Measurements from ENCODE around the gene UPK3BL2. TPM values are rescaled to one million over a fixed set of nuclear protein-coding genes. Genes with fewer than 3 reads are reported as not detected.
A peak's percentile ranks its signal among the peaks of the same experiment; 100 is the strongest.
"Not testable (repeated sequence)": the region's sequence is repeated elsewhere in the genome, so short reads cannot be mapped to it uniquely, and the experiment has no call there.

UPK3BL2 gene
- 10 to 100 TPM; 52.5 to 84.2 TPM for total RNA-seq
- total RNA-seq = 0 reads per million in 2 donors

- not testable (repeated sequence) for ATAC-seq, H3K27me3 Mint-ChIP-seq
These were observed at the start of gene UPK3BL2 for GRCh38 chr7:102543596-102543995. Gene UPK3BL2 (minus strand): TSS chr7:102543696. CDS start chr7:102543636, 60 bp downstream.

GRCh38 chr7:102592477-102593019, 49.1 kb upstream of the UPK3BL2 start:
- DNase-seq = peak in 2 of 3 donors; percentile 21 to 37
- not testable (repeated sequence) for H3K36me3 Mint-ChIP-seq (ENCODE audit: low read depth); H3K4me3 Mint-ChIP-seq; H3K9me3 ChIP-seq (ENCODE audit: control insufficient read depth, low read length, poor library complexity, severe bottlenecking); H3K4me1 Mint-ChIP-seq; H3K27ac Mint-ChIP-seq; H3K27me3 Mint-ChIP-seq
- peak; percentile 70 for ATAC-seq

More at GRCh38 chr7:102543596-102543995, at the start of gene UPK3BL2:
- H3K4me1 Mint-ChIP-seq; DNase-seq; H3K27ac Mint-ChIP-seq; H3K36me3 Mint-ChIP-seq (ENCODE audit: low read depth); H3K4me3 Mint-ChIP-seq; H3K9me3 ChIP-seq (ENCODE audit: control insufficient read depth, low read length, poor library complexity, severe bottlenecking): not testable (repeated sequence)

GRCh38 chr7:102589857-102590256, 46.4 kb upstream of the UPK3BL2 start:
- ATAC-seq = peak; percentile 60
- not testable (repeated sequence) for H3K36me3 Mint-ChIP-seq (ENCODE audit: low read depth); DNase-seq; H3K4me1 Mint-ChIP-seq; H3K27me3 Mint-ChIP-seq; H3K27ac Mint-ChIP-seq; H3K9me3 ChIP-seq (ENCODE audit: control insufficient read depth, low read length, poor library complexity, severe bottlenecking); H3K4me3 Mint-ChIP-seq

GRCh38 chr7:102583495-102583894, 40.0 kb upstream of the UPK3BL2 start:
- not testable (repeated sequence) for ATAC-seq; DNase-seq; H3K4me3 Mint-ChIP-seq; H3K36me3 Mint-ChIP-seq (ENCODE audit: low read depth); H3K27me3 Mint-ChIP-seq; H3K27ac Mint-ChIP-seq; H3K9me3 ChIP-seq (ENCODE audit: control insufficient read depth, low read length, poor library complexity, severe bottlenecking); H3K4me1 Mint-ChIP-seq

- H3K9me3 ChIP-seq (ENCODE audit: control insufficient read depth, low read length, poor library complexity, severe bottlenecking); DNase-seq; H3K27me3 Mint-ChIP-seq; ATAC-seq; H3K27ac Mint-ChIP-seq; H3K4me1 Mint-ChIP-seq; H3K4me3 Mint-ChIP-seq; H3K36me3 Mint-ChIP-seq (ENCODE audit: low read depth): not testable (repeated sequence)
These were observed 38.2 kb upstream of the UPK3BL2 start for GRCh38 chr7:102581722-102582121.

- ATAC-seq = peak; percentile 16
- H3K9me3 ChIP-seq (ENCODE audit: control insufficient read depth, low read length, poor library complexity, severe bottlenecking); H3K27me3 Mint-ChIP-seq; DNase-seq; H3K4me3 Mint-ChIP-seq; H3K36me3 Mint-ChIP-seq (ENCODE audit: low read depth); H3K27ac Mint-ChIP-seq; H3K4me1 Mint-ChIP-seq: not testable (repeated sequence)
These were observed 35.0 kb upstream of the UPK3BL2 start for GRCh38 chr7:102578486-102578885.

- not testable (repeated sequence) for H3K9me3 ChIP-seq (ENCODE audit: control insufficient read depth, low read length, poor library complexity, severe bottlenecking)
These were observed 34.1 kb upstream of the UPK3BL2 start for GRCh38 chr7:102577315-102578240.

GRCh38 chr7:102576363-102576762, 32.9 kb upstream of the UPK3BL2 start:
- H3K27me3 Mint-ChIP-seq; H3K4me3 Mint-ChIP-seq; H3K36me3 Mint-ChIP-seq (ENCODE audit: low read depth); H3K4me1 Mint-ChIP-seq; H3K27ac Mint-ChIP-seq; ATAC-seq; DNase-seq; H3K9me3 ChIP-seq (ENCODE audit: control insufficient read depth, low read length, poor library complexity, severe bottlenecking): not testable (repeated sequence)

More at GRCh38 chr7:102577315-102578240, 34.1 kb upstream of the UPK3BL2 start:
- not testable (repeated sequence) for H3K27ac Mint-ChIP-seq; DNase-seq; H3K27me3 Mint-ChIP-seq; H3K36me3 Mint-ChIP-seq (ENCODE audit: low read depth); H3K4me1 Mint-ChIP-seq; H3K4me3 Mint-ChIP-seq; ATAC-seq

GRCh38 chr7:102574607-102575006, 31.1 kb upstream of the UPK3BL2 start:
- not testable (repeated sequence) for H3K27me3 Mint-ChIP-seq; H3K9me3 ChIP-seq (ENCODE audit: control insufficient read depth, low read length, poor library complexity, severe bottlenecking); H3K27ac Mint-ChIP-seq; H3K4me3 Mint-ChIP-seq; ATAC-seq; H3K4me1 Mint-ChIP-seq; H3K36me3 Mint-ChIP-seq (ENCODE audit: low read depth); DNase-seq

GRCh38 chr7:102572261-102573239, 29.1 kb upstream of the UPK3BL2 start, which contains the start of gene POLR2J3:
Gene POLR2J3 (minus strand): TSS chr7:102572583. CDS start chr7:102572521, 62 bp downstream.
- peak; percentile 93 for ATAC-seq

GRCh38 chr7:102568620-102569019, 25.1 kb upstream of the UPK3BL2 start:
- ATAC-seq = not testable (repeated sequence)

More at GRCh38 chr7:102572261-102573239, 29.1 kb upstream of the UPK3BL2 start, which contains the start of gene POLR2J3:
- H3K4me3 Mint-ChIP-seq = peak within 1 kb of the TSS; percentile 87
- peak; percentile 92 to 100 (median 99) for DNase-seq
- peak within 1 kb of the TSS; percentile 72 for H3K27ac Mint-ChIP-seq
- H3K4me1 Mint-ChIP-seq; H3K36me3 Mint-ChIP-seq (ENCODE audit: low read depth); H3K9me3 ChIP-seq (ENCODE audit: control insufficient read depth, low read length, poor library complexity, severe bottlenecking); H3K27me3 Mint-ChIP-seq: not testable (repeated sequence)

GRCh38 chr7:102550808-102551422, 7.4 kb upstream of the UPK3BL2 start, which contains the start of gene SPDYE2:
Gene SPDYE2 (plus strand): TSS chr7:102551226. CDS start chr7:102553256, 2,030 bp downstream.
- H3K4me1 Mint-ChIP-seq; H3K27me3 Mint-ChIP-seq; H3K4me3 Mint-ChIP-seq; H3K36me3 Mint-ChIP-seq (ENCODE audit: low read depth); ATAC-seq; H3K9me3 ChIP-seq (ENCODE audit: control insufficient read depth, low read length, poor library complexity, severe bottlenecking); DNase-seq; H3K27ac Mint-ChIP-seq: not testable (repeated sequence)

More at GRCh38 chr7:102568620-102569019, 25.1 kb upstream of the UPK3BL2 start:
- DNase-seq; H3K36me3 Mint-ChIP-seq (ENCODE audit: low read depth); H3K4me1 Mint-ChIP-seq; H3K27me3 Mint-ChIP-seq; H3K4me3 Mint-ChIP-seq; H3K27ac Mint-ChIP-seq; H3K9me3 ChIP-seq (ENCODE audit: control insufficient read depth, low read length, poor library complexity, severe bottlenecking): not testable (repeated sequence)

Data from T-helper 17 cell (primary cell).